ENCODE data around the gene IGSF9B.

DNA sequence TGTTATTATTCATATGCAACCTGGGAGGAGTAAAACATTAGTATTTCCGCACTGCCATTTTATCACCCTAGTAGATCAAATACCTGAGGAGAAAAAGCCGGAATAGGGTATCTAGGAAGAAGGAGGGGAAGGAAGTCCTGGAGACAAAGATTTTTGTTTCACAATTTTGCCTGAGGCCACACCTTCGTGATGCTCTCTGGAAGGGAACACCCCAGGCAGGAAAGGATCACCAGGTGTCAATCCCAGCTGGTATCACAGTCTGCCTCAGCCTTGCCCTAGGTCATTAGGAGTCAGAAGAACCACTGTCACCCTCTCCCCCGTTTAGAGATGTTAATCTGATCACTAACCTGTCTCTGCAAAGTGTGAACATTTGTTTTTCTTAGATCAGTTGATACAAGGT lies 35.4 kb upstream of the IGSF9B start:
- TF ChIP-seq POLR2AphosphoS5 (IDR thresholded peaks at IDR 0.05; ENCODE audit: low read depth, low read length) (no peak), POLR2A (IDR thresholded peaks at IDR 0.05; ENCODE audit: low read depth, low read length) (no peak), TAF1 (IDR thresholded peaks at IDR 0.05; ENCODE audit: borderline replicate concordance, low read depth, low read length) (no peak)
